Measurements from ENCODE around the gene ZNF626.

- no peak for TF ChIP-seq CTCF (IDR thresholded peaks at IDR 0.05)
- TF ChIP-seq POLR2AphosphoS5 (IDR thresholded peaks at IDR 0.05): no peak
- TF ChIP-seq EP300 (IDR thresholded peaks at IDR 0.05): no peak
Observed at GRCh38 chr19:20640545-20640944, 20.8 kb downstream of the ZNF626 start.
